Nephron progenitor cell (in vitro differentiated cells): Measurements from ENCODE around the gene PKIG.

ENCODE experiments used
- DNase-seq: peaks from one replicate; pipeline ENCODE4 v3.0.0; 2021
- H3K27ac Mint-ChIP-seq: 2 replicates; pipeline ENCODE4 v1.8.0; 2021; ENCODE audit warnings: mild to moderate bottlenecking, moderate library complexity, mixed read lengths
- H3K27me3 Mint-ChIP-seq: 2 replicates; pipeline ENCODE4 v1.8.0; 2021; ENCODE audit warnings: mild to moderate bottlenecking, low read depth, mixed read lengths; ENCODE audit not compliant: poor library complexity
- H3K36me3 Mint-ChIP-seq: 2 replicates; pipeline ENCODE4 v1.8.0; 2021; ENCODE audit warnings: low read depth, mixed read lengths
- H3K4me1 Mint-ChIP-seq: 2 replicates; pipeline ENCODE4 v1.8.0; 2021; ENCODE audit warnings: mixed read lengths
- H3K4me3 Mint-ChIP-seq: 2 replicates; pipeline ENCODE4 v1.8.0; 2021; ENCODE audit warnings: mild to moderate bottlenecking, moderate library complexity, mixed read lengths
- H3K9me3 Mint-ChIP-seq: 2 replicates; pipeline ENCODE4 v1.8.0; 2021; ENCODE audit warnings: mild to moderate bottlenecking, moderate library complexity, mixed read lengths
- CTCF ChIP-seq: fragments of 200-600 bp; sonication (generic); IDR thresholded peaks from 2 replicates; pipeline ENCODE4 v1.5.0; 2021; ENCODE audit warnings: antibody characterized with exemption

Gene PKIG

GRCh38 chr20:44637042-44637441, 54.7 kb downstream of the PKIG start:
- H3K4me1 Mint-ChIP-seq, result peaks cover 57% of the 10 kb centered on the region
- peaks cover 15% of the 10 kb centered on the region for H3K9me3 Mint-ChIP-seq
- TF ChIP-seq CTCF, result no peak
- peaks cover 27% of the 10 kb centered on the region for H3K36me3 Mint-ChIP-seq
- no peak overlapping the region for H3K27ac Mint-ChIP-seq
- DNase-seq, result no peak
- peaks cover 7% of the 10 kb centered on the region for H3K27me3 Mint-ChIP-seq
- H3K4me3 Mint-ChIP-seq, result no peak overlapping the region

- H3K27ac Mint-ChIP-seq, result no peak overlapping the region
- H3K4me3 Mint-ChIP-seq, result no peak overlapping the region
- H3K36me3 Mint-ChIP-seq, result peaks cover 27% of the 10 kb centered on the region
These were observed 55.4 kb downstream of the PKIG start for GRCh38 chr20:44637522-44638372.

GRCh38 chr20:44640522-44640921, 58.1 kb downstream of the PKIG start:
- H3K36me3 Mint-ChIP-seq, result peaks cover 27% of the 10 kb centered on the region
- H3K27me3 Mint-ChIP-seq, result peaks cover 3% of the 10 kb centered on the region
- TF ChIP-seq CTCF, result no peak
- H3K9me3 Mint-ChIP-seq, result peaks cover 15% of the 10 kb centered on the region
- peak overlapping the region; percentile 69 for H3K27ac Mint-ChIP-seq
- no peak for DNase-seq
- no peak overlapping the region for H3K4me3 Mint-ChIP-seq
- peaks cover 52% of the 10 kb centered on the region for H3K4me1 Mint-ChIP-seq

More at GRCh38 chr20:44637522-44638372, 55.4 kb downstream of the PKIG start:
- no peak for DNase-seq
- Mint-ChIP-seq H3K27me3 (peaks cover 5% of the 10 kb centered on the region), H3K9me3 (peaks cover 15% of the 10 kb centered on the region), H3K4me1 (peaks cover 58% of the 10 kb centered on the region)
- no peak for TF ChIP-seq CTCF

GRCh38 chr20:44641325-44641724, 58.9 kb downstream of the PKIG start:
- H3K4me3 Mint-ChIP-seq, result no peak overlapping the region
- TF ChIP-seq CTCF, result no peak
- DNase-seq, result no peak
- peaks cover 3% of the 10 kb centered on the region for H3K27me3 Mint-ChIP-seq
- H3K36me3 Mint-ChIP-seq, result peaks cover 27% of the 10 kb centered on the region
- peak overlapping the region; percentile 7 for H3K27ac Mint-ChIP-seq
- peaks cover 15% of the 10 kb centered on the region for H3K9me3 Mint-ChIP-seq
- H3K4me1 Mint-ChIP-seq, result peaks cover 52% of the 10 kb centered on the region

- Mint-ChIP-seq H3K4me3 (peak overlapping the region; percentile 21), H3K36me3 (peaks cover 27% of the 10 kb centered on the region), H3K4me1 (peaks cover 57% of the 10 kb centered on the region), H3K27ac (peak overlapping the region; percentile 73), H3K9me3 (peaks cover 15% of the 10 kb centered on the region), H3K27me3 (peaks cover 3% of the 10 kb centered on the region)
- no peak for DNase-seq
- TF ChIP-seq CTCF, result no peak
These were observed 60.1 kb downstream of the PKIG start for GRCh38 chr20:44642203-44643153.
